HG03280 (cell line): Measurements from ENCODE around the gene FUT9.
"Not testable (repeated sequence)": the region's sequence is repeated elsewhere in the genome, so short reads cannot be mapped to it uniquely, and the experiment has no call there.

Source experiments
- ATAC-seq: cut with Tn5 transposase; IDR thresholded peaks from one replicate; pipeline ENCODE4 v1.9.1; 2021; ENCODE audit warnings: mild to moderate bottlenecking, moderate library complexity; ENCODE audit not compliant: unreplicated experiment

FUT9 gene

DNA sequence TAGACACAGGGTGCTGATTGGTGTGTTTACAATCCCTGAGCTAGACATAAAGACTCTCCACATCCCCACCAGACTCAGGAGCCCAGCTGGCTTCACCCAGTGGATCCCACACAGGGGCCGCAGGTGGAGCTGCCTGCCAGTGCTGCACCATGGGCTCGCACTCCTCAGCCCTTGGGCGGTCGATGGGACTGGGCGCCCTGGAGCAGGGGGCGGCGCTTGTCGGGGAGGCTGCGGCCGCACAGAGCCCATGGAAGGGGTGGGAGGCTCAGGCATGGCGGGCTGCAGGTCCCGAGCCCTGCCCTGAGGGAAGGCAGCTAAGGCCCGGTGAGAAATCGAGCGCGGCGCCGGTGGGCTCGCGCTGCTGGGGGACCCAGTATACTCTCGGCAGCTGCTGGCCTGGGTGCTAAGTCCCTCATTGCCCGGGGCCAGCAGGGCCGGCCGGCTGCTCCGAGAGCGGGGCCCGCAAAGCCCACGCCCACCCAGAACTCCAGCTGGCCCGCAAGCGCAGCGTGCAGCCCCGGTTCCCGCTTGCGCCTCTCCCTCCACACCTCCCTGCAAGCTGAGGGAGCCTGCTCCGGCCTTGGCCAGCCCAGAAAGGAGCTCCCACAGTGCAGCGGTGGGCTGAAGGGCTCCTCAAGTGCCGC lies 245.1 kb downstream of the FUT9 start:
- not testable (repeated sequence) for ATAC-seq
